HG03095 (cell line): ENCODE data around the gene LRFN2.

Experiments
- ATAC-seq: cut with Tn5 transposase; IDR thresholded peaks from one replicate; pipeline ENCODE4 v1.9.1; 2021; ENCODE audit warnings: moderate library complexity; ENCODE audit not compliant: unreplicated experiment

LRFN2 gene

DNA sequence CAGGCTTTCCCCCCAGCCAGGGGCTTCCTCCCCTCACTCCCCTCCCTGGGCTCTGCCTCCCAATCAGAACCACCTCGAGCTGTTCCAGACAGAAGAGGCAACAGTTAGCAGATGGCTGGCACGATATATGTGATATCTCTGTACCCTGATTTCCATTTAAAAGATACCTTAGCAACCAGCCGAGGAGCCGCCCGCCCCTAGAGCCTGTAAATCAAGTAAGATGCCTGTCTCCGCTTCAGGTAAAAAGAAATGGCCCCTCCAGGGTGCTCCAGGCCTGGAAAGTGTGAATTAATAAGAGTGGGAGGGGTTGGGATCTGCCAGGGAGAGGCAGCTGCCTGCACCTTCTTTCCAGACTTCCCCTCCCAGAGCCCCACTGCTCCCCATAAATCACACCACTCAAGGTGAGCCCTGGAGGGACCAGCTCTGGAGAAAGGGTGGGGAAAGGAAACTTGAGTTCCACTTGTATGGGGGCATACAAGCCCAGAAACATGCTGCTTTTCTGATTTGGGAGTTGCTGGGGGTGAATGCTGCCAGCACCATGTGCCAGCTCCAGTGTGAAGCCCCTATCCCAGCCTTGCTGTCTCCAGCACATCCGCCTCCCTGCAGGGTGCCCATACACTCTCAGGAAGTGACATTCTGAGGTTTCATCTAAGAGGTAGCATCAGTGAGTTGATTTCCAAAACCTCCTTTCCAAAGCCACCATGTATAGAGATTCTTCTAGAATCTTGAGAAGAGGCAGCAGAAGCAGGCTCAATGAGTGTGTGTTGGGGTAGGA, 148.0 kb downstream of the LRFN2 start:
- no peak for ATAC-seq

DNA sequence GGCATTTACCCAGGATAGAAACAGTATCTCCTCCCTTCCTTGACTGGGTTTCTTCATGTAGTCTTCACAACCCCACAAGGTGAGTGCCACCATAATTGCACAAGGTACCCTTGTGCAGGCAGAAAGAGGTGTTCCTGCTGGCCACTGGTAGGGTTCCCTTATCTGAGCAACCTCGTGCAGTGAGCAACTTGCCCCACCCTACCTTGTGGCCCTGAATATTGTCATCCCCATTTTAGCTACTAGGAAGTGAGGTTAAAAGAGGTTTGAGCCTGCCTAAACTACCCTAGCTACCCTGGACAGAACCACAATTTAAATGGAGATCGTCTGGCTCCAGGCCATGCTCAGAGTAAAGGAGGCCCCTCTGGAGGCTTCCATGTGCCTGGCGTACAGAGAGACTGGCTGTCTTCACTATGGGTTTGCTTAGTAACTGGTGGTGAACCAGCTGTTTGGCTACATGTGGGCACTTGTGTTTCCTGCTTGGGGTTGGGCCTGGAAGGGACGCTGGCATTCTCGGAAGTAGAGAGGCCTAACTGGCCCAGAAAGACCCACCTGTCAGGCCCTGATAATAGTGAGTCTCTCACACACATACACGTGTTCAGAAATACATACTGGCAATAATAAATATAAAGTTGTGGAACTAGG, 148.8 kb downstream of the LRFN2 start:
- ATAC-seq = no peak

DNA sequence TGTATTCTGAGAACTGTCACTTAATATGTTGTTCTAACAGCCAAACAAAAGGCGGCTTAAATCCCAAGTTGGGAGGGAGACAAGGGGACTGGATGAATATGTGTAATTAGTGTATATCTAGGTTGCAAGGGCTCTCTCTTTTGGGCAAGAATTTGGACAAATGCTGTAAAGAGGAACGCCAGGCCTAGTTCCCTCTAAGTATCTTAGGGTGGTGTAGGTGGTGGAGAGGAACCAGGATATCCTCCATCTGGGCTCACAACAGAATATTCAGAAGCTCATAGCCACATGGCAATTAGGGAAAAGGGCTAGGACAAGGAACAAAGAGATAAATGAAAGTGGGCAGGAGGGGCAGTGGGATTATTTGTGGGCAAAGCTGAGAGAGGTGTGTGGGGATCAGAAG, 149.5 kb downstream of the LRFN2 start:
- ATAC-seq = no peak

DNA sequence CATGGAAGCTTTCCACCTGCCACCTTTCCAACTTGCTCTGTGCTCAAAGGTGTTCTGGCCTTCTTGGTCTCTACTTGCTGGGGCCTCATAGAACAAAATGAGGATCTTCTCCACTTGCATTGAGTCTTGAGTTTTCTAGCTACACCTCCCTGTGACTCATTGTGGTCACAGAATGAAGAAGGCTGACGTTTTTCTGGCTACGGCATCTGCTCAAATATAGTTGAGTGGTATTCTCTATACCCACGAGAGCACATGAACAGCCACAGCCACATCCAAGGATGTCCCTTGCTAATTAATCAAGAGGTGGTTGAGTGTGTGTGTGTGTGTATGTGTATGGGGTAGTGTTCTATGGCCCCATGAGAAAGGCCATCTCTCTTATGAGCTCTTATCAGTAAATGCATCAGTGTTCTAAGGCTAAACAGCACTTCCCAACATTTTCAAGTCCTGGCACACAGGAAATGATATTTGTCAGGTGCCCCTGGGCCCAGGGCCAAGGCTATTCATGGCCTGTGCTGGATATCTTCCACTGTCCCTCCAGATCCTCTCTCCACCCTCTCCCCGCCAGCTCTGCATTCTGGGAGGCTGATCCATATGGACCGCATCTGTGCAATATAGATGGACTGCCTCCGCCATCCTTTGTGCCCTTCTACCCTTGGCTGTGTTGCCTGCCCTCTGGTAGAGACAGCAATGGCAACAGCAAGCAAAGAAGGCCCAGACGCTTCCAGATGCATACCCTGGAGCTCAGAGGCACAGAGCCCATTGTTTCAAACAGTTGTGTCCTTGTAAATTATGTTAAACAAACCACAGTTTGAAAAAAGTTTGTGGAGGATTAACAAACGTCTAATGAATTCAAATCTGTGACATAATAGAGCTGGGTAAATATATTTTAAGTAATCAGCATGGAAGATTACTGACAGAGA, 150.2 kb downstream of the LRFN2 start:
- no peak for ATAC-seq

DNA sequence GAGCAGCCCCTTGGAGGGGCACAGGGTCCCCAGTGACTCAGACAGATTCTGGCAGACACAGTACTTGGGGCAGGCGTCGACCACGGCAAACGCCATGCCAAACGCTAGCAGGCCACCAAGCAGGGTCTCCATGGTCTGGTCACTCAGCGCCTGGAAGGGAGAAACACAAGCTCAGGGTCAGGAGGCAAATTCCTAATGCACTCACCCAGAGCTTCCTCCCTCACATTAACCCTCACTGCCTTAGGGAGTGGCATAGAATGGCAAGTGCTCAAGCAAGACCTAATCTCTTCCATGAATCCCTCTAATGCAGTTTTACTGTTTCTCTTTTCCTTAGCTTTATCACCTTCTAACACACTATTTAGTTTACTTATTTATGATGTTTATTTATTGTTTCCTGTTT, 154.2 kb downstream of the LRFN2 start:
- no peak for ATAC-seq

DNA sequence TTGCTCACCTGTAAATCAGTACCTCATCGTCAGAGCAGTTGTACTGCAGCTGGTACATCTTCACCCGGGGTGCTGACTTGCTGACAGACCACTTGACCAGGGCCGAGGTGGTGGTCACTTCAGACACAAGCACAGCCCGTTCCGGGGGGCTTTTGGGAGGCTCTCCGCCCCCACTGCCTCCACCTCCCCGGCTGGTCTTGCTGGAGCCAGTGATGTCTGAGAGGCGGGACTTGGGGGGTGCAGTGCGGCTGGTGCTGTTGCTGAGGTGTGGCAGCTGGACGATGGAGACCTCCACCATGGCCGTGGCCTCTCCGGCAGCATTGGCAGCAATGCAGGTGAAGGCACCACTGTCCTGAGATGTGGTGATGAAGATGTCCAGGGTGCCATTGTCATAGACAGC, 155.5 kb downstream of the LRFN2 start:
- no peak for ATAC-seq

DNA sequence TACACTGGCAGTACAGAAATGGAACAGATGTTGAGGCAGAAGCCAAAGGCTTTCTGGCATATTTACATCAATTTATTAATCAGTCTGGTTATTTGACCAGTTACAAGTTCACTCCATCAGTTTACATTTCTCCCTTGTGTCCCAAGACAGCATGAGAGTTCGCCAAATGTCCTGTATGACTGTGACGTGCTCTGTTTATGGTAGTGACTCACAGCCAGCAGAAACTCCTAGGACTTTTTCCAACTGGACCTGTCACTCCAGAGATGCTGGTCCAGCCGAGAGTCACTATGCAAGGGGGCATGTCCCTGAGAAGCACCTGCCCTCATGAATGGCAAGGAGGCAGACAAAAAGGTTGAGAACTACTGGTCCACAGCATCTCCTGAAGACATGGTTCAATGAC, 160.0 kb downstream of the LRFN2 start:
- ATAC-seq = no peak

DNA sequence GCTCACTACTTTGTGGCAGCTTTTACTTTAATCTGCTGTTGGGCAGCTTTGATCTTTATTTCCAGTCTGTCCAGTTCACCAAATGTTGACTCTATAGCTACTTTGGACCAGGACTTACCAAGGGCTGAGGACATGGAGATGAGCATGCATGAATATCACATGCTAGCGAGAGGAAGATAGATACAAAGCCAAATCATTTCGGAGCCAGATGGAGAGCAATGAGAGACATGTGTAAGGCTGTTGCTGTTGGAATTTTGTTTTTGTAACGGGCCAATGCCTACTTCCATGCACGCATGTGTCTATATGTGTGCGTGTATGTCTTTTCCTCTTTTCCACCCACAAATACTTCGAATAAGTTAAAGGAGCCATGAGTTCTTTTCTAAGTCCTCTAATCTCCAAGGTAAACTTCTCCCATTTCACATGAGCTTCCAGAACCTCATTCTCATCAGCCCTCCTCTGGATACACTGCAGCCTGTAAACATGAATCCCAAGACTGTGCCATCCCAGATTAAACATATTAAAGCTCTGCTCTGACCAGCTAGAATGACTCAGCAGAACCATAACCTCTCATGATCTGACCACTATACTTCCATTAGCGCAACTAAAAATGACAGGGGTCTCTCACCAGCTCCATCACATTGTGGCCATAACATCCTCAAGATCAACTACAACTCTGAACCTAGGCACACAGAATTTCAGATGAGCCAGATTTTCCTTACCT, 160.7 kb downstream of the LRFN2 start:
- no peak for ATAC-seq

DNA sequence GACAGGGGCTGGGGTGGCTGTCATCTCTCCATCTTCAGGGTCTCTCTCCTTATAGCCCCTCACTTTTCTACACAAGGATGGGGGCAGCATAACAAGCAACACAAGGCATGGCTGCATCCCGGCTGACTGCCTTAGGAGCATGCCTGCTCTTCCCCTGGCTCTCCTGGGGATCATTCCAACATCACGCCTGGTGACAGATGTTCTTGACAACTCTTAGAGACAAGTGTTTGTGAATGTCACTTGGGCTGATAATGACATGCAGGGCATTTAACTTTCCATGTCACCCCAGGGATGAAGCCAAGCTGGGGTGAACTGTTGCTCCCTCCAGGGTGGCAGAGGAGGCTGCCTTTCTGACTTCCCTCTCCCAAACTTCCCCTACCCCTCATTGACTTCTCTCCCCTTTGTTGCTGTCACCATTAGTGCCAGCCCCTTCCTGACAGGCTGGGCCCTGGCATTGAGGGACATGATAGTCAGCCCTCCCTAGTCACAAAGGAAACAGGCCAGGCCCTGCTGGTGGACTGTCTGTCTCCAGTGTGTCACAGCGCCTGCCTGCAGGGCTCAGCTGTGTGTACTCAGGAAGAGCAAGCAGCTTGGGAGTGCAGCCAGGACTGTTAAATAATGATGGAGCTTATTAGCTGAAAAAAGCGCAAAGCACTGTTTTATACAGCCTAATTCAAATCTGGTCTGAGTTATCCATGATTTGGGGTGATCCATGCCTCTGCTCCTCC, 161.8 kb downstream of the LRFN2 start:
- ATAC-seq = no peak

DNA sequence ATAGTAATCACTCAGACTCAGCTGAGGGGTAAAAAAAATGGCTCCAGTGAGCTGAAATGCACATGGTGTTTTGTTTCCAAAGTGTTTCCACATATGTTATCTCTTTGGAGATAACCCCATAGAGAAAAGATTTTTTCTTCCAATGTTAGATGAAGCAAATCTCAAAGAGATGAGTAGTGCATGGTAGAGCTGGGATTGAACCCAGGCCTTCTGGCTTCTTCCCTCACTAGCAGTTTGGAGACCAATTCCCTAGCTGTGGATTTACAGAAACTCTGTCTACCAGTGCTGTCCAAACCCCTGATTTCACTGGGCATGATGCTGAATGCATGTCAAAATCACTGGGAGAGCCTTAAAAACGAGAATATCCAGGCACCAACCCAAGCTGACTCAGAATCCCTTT, 165.1 kb downstream of the LRFN2 start:
- no peak for ATAC-seq

DNA sequence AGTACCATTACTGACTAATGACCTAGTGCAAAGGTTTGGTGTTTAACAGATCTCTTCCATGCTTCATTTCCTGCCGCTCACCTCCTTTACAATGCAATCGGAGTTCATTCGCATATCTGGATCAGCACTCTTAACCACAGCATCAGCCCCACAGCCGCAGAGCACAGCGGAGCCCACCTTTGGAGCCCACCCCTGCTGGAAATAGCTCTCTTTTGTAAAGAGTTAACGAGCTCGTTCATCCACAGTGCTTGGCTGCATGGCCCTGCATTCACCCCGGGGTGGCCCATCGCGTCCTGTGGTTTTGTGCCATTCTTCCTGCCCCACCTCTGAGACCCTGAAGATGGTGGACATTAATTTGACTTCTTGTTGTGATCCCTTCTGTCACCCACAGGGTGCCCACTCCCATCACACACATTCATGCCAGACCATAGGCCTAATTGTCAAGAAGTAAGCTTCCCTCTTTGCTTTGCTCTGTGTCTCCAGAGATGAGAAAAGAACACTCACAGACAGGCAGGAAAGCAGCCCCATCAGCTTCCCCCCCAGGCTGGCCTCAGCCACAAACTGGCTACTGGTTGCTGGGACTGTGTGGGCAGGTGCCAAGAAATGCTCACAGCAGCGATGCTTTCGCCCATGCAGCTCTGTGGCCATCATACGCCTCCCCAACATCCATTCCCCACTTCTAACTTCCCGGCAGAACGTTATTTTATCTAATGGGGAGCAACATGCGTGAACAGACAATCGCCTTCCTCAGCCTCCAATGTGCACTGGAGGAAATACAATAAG, 167.0 kb downstream of the LRFN2 start:
- no peak for ATAC-seq

DNA sequence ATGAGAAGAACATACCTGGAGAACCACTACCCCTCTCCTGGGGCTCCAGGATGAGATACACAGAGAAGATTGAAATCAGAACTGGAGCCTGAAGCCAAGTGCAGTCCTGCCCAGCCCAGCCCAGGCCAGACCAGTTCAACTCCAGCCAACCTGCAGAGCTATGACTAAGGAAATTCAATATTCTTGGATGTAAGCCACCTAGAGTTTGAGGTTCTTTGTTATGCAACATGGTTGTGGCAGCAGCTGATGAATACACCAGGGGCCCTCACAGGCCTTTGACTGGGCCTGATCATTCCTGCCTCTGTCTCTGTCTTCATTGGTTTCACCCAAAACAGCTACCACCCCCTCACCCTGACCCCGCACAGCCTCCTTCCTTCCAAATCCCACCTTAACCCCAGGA, 167.8 kb downstream of the LRFN2 start:
- no peak for ATAC-seq

DNA sequence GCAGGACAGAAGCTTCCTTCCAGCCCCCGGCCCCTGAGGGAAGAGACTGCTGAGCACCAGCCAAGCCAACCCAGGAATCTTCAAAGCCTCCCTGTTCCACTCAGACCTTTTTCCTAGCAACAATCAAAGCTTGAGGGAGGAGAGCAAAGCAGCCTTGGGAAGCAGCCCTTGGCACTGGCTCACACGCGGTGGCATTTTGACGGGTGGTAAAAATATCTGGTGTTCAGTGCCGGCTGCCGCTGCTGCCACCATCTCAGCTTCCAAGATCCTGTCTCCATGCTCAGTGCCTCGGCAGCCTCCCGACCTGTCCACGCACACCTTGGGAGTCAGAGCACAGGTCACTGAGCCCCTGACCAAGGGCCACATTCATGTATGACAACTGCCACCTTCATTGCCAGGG, 170.1 kb downstream of the LRFN2 start:
- ATAC-seq = no peak

DNA sequence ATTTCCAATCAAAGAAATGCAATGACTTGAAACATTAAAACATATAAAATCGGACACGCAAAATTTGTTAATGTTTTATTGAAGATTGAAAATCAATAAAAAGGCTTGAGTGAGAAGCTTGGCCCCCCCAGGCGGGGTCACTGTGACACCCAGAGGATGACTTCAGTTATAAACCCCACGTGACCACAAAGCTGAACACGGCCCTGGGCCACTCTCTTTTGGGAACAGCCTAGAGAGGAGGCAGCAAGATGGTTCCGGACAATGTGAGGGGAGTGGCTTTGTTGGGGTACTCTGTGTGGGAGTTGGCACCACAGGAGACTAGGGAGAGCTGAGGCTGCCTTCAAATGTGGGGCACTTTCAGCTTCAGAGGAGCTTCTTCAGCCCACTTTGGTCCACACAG, 172.5 kb downstream of the LRFN2 start:
- no peak for ATAC-seq

DNA sequence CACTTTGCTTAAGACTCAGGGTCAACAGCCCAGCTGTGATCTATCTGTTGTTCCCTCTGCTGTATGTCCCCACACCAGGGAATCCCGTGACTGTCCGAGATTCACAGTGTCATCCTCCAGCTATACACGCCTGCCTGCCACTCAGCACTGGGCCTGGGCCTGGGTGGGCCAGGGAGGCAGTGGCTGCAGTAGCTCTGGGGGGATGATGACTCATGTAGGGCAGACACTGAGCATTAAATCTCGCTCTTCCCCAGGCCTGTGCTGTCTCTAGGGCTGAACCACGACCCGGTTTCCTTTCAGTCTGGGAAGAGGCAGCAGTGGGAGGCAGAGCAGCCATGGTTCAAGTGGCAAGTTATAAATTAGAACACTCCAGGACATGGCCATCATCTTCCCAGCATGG, 173.9 kb downstream of the LRFN2 start:
- ATAC-seq = no peak

DNA sequence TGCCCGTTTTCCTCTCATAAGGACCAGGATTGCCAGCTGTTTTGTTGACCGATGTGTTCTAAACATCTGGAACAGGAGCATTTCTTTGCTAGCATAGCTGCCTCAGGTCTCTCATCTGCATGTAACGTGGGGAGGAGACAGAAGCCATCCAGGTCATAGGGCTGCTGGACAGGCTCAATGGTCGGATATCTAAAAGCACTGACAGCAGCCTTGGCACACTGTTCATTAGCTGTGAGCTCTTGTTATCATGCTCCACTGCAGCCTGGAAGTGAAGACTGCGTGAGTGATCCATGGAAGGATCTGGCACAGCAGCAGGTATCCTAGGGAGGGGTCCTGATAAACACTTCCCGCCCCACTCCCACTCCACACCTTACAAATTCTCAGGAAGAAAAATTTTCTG, 175.3 kb downstream of the LRFN2 start:
- ATAC-seq = no peak

DNA sequence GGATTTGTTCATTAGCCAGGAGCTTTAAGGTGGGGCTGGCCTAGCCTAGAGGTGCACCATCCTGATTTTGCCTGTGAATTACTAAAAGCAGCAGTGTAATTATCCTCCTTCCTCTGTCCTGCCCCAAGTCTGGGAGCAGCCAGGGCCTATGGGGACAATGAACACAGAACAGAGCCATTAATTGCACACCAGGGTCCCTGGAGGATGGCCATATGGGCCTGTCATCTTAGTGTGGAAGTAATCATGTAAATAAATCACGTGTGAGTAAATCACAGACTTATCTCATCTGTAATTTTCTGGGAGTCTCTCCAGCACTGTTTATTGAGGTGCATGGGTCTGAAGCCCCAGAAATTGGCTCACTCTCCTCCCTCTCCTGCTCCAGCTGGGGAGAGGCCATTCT, 176.3 kb downstream of the LRFN2 start:
- ATAC-seq = no peak

DNA sequence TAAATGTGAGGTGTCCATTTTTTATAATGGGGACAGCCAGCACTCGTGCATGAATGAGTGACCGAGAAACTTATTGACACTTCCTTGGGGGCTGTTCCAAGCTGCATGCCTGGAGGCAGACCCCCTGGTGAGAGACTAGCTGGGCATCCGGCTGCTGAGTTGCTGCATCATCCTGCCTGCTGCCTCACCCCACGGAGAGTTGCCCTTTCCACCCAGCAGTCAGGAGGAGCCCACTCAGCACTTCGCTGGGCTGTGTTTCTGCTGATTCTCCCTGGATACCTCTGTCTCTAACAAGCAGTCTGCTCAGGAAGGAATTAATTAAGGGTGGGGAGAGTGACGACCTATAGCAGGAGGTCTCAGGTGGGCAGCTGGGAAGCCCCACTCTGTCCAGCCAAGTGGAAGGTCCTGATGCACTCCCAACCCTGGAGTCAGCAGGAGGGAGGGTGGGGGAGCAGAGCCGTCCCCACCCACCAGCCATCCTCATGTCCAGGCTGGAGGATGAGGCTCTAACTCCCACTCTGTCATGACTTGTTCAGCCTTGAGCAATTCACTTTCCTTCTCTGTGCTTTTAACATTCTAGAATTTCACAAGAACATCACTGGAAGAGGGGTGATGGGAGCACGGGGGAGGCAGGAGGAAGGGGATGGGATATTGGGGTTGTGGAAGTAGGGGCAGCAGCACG, 177.3 kb downstream of the LRFN2 start:
- ATAC-seq = no peak
